CD14-positive monocyte (primary cell): ENCODE results near the gene CKAP5. TPM values are rescaled to one million over a fixed set of nuclear protein-coding genes. Genes with fewer than 3 reads are reported as not detected.
"Not testable (repeated sequence)": the region's sequence is repeated elsewhere in the genome, so short reads cannot be mapped to it uniquely, and the experiment has no call there.

Experiments used
- DNase-seq, 3 donors: peaks; one replicate each; pipeline ENCODE4 v3.0.0-alpha.2; 2011 to 2022
- H2AFZ ChIP-seq: 2 replicates; pipeline ENCODE4 v1.6.0; 2012; ENCODE audit warnings: mild to moderate bottlenecking, low read depth, low read length, inconsistent platforms; ENCODE audit not compliant: insufficient read depth, poor library complexity, severe bottlenecking
- H3K27ac ChIP-seq, 2 donors: 1 replicate in 1 of 2; 2 replicates in 1 of 2; pipeline ENCODE4 v1.5.1; 2012 to 2013; ENCODE audit warnings: low read length in 2 of 2, control low read depth in 1 of 2, inconsistent platforms in 1 of 2, low read depth in 1 of 2, mild to moderate bottlenecking in 1 of 2
- H3K27me3 ChIP-seq, 2 donors: one replicate each; pipeline versions ENCODE4 v1.6.0 to v1.6.1; 2011 to 2013; ENCODE audit warnings: low read length in 2 of 2; ENCODE audit not compliant: control insufficient read depth in 2 of 2, insufficient read depth in 2 of 2
- H3K36me3 ChIP-seq, 2 donors: replicated peaks in 1 of 2; 1 replicate in 1 of 2; 2 replicates in 1 of 2; pipeline versions ENCODE4 v1.5.1 to v1.6.1; 2012 to 2013; ENCODE audit warnings: low read length in 2 of 2, control low read depth in 1 of 2, inconsistent platforms in 1 of 2, mild to moderate bottlenecking in 1 of 2; ENCODE audit not compliant: insufficient read depth in 2 of 2, control insufficient read depth in 1 of 2
- H3K4me1 ChIP-seq, 2 donors: 1 replicate in 1 of 2; 2 replicates in 1 of 2; pipeline versions ENCODE4 v1.5.1 to v1.6.1; 2012 to 2013; ENCODE audit warnings: low read length in 2 of 2, control low read depth in 1 of 2, inconsistent platforms in 1 of 2, mild to moderate bottlenecking in 1 of 2, moderate library complexity in 1 of 2; ENCODE audit not compliant: insufficient read depth in 2 of 2, control insufficient read depth in 1 of 2
- H3K4me2 ChIP-seq: replicated peaks from 2 replicates; pipeline ENCODE3; 2012; ENCODE audit warnings: low read length, moderate library complexity, mild to moderate bottlenecking; ENCODE audit not compliant: poor library complexity, severe bottlenecking; ENCODE audit errors: extremely low read depth
- H3K4me3 ChIP-seq, 3 experiments: fragments of 200-600 bp in 1 of 3; sonication (generic) in 1 of 3; replicated peaks in 1 of 3; 1 replicate in 2 of 3; 2 replicates in 1 of 3; pipeline ENCODE4 v1.5.1; 2011 to 2013; ENCODE audit warnings: low read length in 3 of 3, mild to moderate bottlenecking in 3 of 3, control low read depth in 2 of 3, low read depth in 2 of 3, inconsistent platforms in 1 of 3, moderate library complexity in 1 of 3
- H3K79me2 ChIP-seq: 2 replicates; pipeline ENCODE4 v1.6.0; 2012; ENCODE audit warnings: mild to moderate bottlenecking, control low read depth, inconsistent platforms, low read length, moderate library complexity; ENCODE audit not compliant: insufficient read depth
- H3K9ac ChIP-seq: 2 replicates; pipeline ENCODE4 v1.6.0; 2017; ENCODE audit warnings: low read length, mild to moderate bottlenecking; ENCODE audit not compliant: insufficient read depth, poor library complexity, severe bottlenecking
- H3K9me3 ChIP-seq, 2 donors: replicated peaks in 1 of 2; 1 replicate in 1 of 2; 2 replicates in 1 of 2; pipeline versions ENCODE4 v1.5.1 to v1.6.1; 2012 to 2013; ENCODE audit warnings: low read length in 2 of 2, control low read depth in 1 of 2; ENCODE audit not compliant: control insufficient read depth in 1 of 2, insufficient read depth in 1 of 2
- H4K20me1 ChIP-seq: 2 replicates; pipeline ENCODE4 v1.6.0; 2012; ENCODE audit warnings: mild to moderate bottlenecking, low read length, control low read depth, moderate library complexity; ENCODE audit not compliant: insufficient read depth
- H3K27ac Mint-ChIP-seq, 7 donors: one replicate each; pipeline ENCODE4 v1.8.0; 2020; ENCODE audit warnings: mild to moderate bottlenecking in 7 of 7, mixed read lengths in 7 of 7, moderate library complexity in 6 of 7, inconsistent platforms in 2 of 7
- H3K27me3 Mint-ChIP-seq, 3 donors: one replicate each; pipeline ENCODE4 v1.8.0; 2021 to 2022; ENCODE audit warnings: low read depth in 3 of 3, mild to moderate bottlenecking in 3 of 3, mixed read lengths in 3 of 3, moderate library complexity in 3 of 3, inconsistent platforms in 1 of 3
- H3K36me3 Mint-ChIP-seq, 2 donors: one replicate each; pipeline ENCODE4 v1.8.0; 2020; ENCODE audit warnings: mixed read lengths in 2 of 2, inconsistent platforms in 1 of 2, mild to moderate bottlenecking in 1 of 2
- H3K4me1 Mint-ChIP-seq: one replicate; pipeline ENCODE4 v1.8.0; 2020; ENCODE audit warnings: mild to moderate bottlenecking, mixed read lengths
- H3K4me3 Mint-ChIP-seq, 2 donors: one replicate each; pipeline ENCODE4 v1.8.0; 2020; ENCODE audit warnings: mild to moderate bottlenecking in 2 of 2, mixed read lengths in 2 of 2, moderate library complexity in 1 of 2
- H3K9me3 Mint-ChIP-seq, 7 donors: one replicate each; pipeline ENCODE4 v1.8.0; 2020 to 2022; ENCODE audit warnings: mixed read lengths in 7 of 7, mild to moderate bottlenecking in 6 of 7, moderate library complexity in 6 of 7, inconsistent platforms in 2 of 7
- WGBS: methylation state at CpG from one replicate; pipeline ENCODE4 v1.1.5; 2013; ENCODE audit warnings: missing lambda C conversion rate; ENCODE audit not compliant: insufficient coverage; 5-methylcytosine and 5-hydroxymethylcytosine counted together
- intact Hi-C, 2 donors: fragments of 100-400 bp; cut with micrococcal nuclease; formaldehyde crosslinking; loops; one replicate each; pipeline versions ENCODE4 v1.15.0 to v1.15.1; 2023
- polyA plus RNA-seq, 3 donors: library from polyadenylated mRNA; depleted of rRNA in 1 of 3; unstranded in 2 of 3; stranded (reverse) in 1 of 3; fragments of 300-500 nt in 2 of 3; fragments of >200 nt in 1 of 3; fragmentation: Illumina TruSeq in 2 of 3; gene quantifications; 1 replicate in 2 of 3; 2 replicates in 1 of 3; pipeline ENCODE4 v1.2.3, GENCODE V29; 2012 to 2021
- TF ChIP-seq, protein P1 (sequence below): fragments of 200-600 bp; IDR thresholded peaks from one replicate; pipeline ENCODE4 v1.8.0; 2022; ENCODE audit warnings: antibody characterized with exemption, mild to moderate bottlenecking

The CKAP5 gene
- polyA plus RNA-seq, 3 donors: 6.4 to 10.2 (median 7.9) TPM

DNA sequence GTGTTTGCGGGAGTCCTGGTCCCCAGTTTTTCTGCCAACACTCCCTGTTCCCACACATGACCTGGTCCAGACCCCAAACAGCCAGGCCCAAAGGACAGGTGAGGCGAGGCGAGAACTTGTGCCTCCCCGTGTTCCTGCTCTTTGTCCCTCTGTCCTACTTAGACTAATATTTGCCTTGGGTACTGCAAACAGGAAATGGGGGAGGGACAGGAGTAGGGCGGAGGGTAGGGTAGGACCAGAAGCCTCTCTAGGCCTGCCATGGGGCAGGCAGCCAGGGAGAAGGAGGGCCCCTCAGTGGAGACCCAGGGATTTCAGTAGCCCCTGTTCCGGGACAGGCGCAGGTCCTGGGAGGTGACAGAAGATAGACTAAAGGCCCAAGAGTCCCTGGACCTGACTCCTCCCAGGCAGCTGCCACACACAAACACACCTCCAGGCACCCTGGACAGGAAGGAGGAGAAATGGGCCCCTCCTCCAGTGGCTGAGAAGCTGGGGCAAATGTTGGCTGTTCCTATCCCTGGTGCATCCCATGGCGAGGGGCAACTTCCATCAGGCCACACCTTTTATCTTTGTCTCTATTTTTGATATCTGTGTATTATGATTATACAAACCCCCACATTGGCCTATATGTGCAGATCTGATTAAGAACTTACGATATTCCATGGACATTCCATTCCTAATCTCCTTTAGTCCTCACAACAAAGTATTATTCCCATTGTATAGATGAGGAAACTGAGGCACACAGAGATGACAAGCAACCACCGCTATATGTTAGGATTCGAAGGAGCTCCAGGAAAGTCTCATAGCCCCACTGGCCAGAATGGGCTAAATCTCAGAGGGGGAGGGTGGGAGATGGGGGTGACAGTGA lies 127.7 kb downstream of the CKAP5 start:
- no peaks in the 10 kb centered on the region for H3K79me2 ChIP-seq
- Mint-ChIP-seq H3K9me3 (peaks cover 0 to 3% (median 0%) of the 10 kb centered on the region in 7 donors), H3K27ac (no peak overlapping the region), H3K36me3 (no peaks in the 10 kb centered on the region), H3K27me3 (peaks cover 0 to 5% (median 3%) of the 10 kb centered on the region in 3 donors), H3K4me3 (no peak overlapping the region), H3K4me1 (peaks cover 6% of the 10 kb centered on the region)
- H3K9me3 ChIP-seq: no peaks in the 10 kb centered on the region
- no peaks in the 10 kb centered on the region for H3K27me3 ChIP-seq
- intact Hi-C loops: no loop called here
- H3K4me1 ChIP-seq: no peaks in the 10 kb centered on the region
- no peaks in the 10 kb centered on the region for H4K20me1 ChIP-seq
- H3K4me3 ChIP-seq: no peak overlapping the region
- no peak overlapping the region for H3K9ac ChIP-seq
- no peak overlapping the region for H3K4me2 ChIP-seq
- H2AFZ ChIP-seq: no peak overlapping the region
- no CpG with 5 or more reads among the region's 11 CpGs for WGBS
- DNase-seq: no peak
- H3K27ac ChIP-seq: no peak overlapping the region
- H3K36me3 ChIP-seq: no peaks in the 10 kb centered on the region
- TF ChIP-seq, protein P1, sequence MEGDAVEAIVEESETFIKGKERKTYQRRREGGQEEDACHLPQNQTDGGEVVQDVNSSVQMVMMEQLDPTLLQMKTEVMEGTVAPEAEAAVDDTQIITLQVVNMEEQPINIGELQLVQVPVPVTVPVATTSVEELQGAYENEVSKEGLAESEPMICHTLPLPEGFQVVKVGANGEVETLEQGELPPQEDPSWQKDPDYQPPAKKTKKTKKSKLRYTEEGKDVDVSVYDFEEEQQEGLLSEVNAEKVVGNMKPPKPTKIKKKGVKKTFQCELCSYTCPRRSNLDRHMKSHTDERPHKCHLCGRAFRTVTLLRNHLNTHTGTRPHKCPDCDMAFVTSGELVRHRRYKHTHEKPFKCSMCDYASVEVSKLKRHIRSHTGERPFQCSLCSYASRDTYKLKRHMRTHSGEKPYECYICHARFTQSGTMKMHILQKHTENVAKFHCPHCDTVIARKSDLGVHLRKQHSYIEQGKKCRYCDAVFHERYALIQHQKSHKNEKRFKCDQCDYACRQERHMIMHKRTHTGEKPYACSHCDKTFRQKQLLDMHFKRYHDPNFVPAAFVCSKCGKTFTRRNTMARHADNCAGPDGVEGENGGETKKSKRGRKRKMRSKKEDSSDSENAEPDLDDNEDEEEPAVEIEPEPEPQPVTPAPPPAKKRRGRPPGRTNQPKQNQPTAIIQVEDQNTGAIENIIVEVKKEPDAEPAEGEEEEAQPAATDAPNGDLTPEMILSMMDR: no peak

DNA sequence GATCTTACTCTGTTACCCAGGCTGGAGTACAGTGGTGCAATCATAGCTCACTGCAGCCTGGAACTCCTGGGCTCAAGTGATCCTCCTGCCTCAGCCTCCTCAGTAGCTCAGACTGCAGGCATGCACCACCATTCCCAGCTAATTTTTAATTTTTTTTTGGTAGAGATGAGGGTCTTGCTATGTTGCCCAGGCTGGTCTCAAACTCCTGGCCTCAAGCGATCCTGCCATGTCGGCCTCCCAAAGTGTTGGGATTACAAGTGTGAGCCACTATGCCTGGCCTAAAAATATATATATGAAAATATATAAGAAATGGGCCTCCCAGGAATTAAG lies 128.3 kb downstream of the CKAP5 start:
- H2AFZ ChIP-seq, H3K9me3 ChIP-seq, H3K27me3 ChIP-seq, H3K27ac ChIP-seq, H3K36me3 Mint-ChIP-seq, H4K20me1 ChIP-seq, H3K36me3 ChIP-seq, H3K27me3 Mint-ChIP-seq, H3K4me3 Mint-ChIP-seq, H3K79me2 ChIP-seq, H3K4me1 Mint-ChIP-seq, H3K4me2 ChIP-seq, H3K4me1 ChIP-seq, H3K9ac ChIP-seq, H3K9me3 Mint-ChIP-seq, intact Hi-C loops, H3K27ac Mint-ChIP-seq, H3K4me3 ChIP-seq, DNase-seq: not testable (repeated sequence)
- no CpG with 5 or more reads among the region's 2 CpGs for WGBS
